Mesenchymal stem cell (in vitro differentiated cells and primary cell): ENCODE results near the gene ZNF669.
"Not testable (repeated sequence)": the region's sequence is repeated elsewhere in the genome, so short reads cannot be mapped to it uniquely, and the experiment has no call there.

ENCODE experiments used
- DNase-seq: peaks from one replicate; pipeline ENCODE4 v3.0.0-alpha.2; 2013
- H2AFZ ChIP-seq: one replicate; pipeline ENCODE4 v1.6.1; 2013; ENCODE audit warnings: low read depth, mild to moderate bottlenecking, control low read depth, inconsistent platforms, low read length, moderate library complexity
- H2AK5ac ChIP-seq: 2 replicates; pipeline ENCODE4 v1.6.1; 2013; ENCODE audit warnings: low read length, moderate library complexity, mild to moderate bottlenecking, inconsistent platforms; ENCODE audit not compliant: severe bottlenecking
- H2BK120ac ChIP-seq: one replicate; pipeline ENCODE4 v1.6.1; 2013; ENCODE audit warnings: low read depth, mild to moderate bottlenecking, inconsistent platforms, low read length, moderate library complexity
- H2BK12ac ChIP-seq, 2 experiments: one replicate each; pipeline ENCODE4 v1.6.1; 2013; ENCODE audit warnings: inconsistent platforms in 2 of 2, low read length in 2 of 2, mild to moderate bottlenecking in 2 of 2, moderate library complexity in 2 of 2, control low read depth in 1 of 2
- H2BK15ac ChIP-seq: one replicate; pipeline ENCODE4 v1.6.1; 2013; ENCODE audit warnings: mild to moderate bottlenecking, low read depth, inconsistent platforms; ENCODE audit not compliant: poor library complexity, severe bottlenecking
- H2BK5ac ChIP-seq: 2 replicates; pipeline ENCODE4 v1.6.1; 2013; ENCODE audit warnings: low read depth, mild to moderate bottlenecking, low read length, control low read depth, inconsistent platforms; ENCODE audit not compliant: poor library complexity, severe bottlenecking
- H3K14ac ChIP-seq, 2 experiments: one replicate each; pipeline ENCODE4 v1.6.1; 2013; ENCODE audit warnings: inconsistent platforms in 2 of 2, low read length in 2 of 2, control low read depth in 1 of 2, mild to moderate bottlenecking in 1 of 2, moderate library complexity in 1 of 2
- H3K18ac ChIP-seq, 2 experiments: one replicate each; pipeline ENCODE4 v1.6.1; 2013; ENCODE audit warnings: inconsistent platforms in 2 of 2, low read length in 2 of 2, control low read depth in 1 of 2, low read depth in 1 of 2, mild to moderate bottlenecking in 1 of 2
- H3K23ac ChIP-seq, 2 experiments: one replicate each; pipeline ENCODE4 v1.6.1; 2013; ENCODE audit warnings: inconsistent platforms in 2 of 2, low read length in 2 of 2, mild to moderate bottlenecking in 2 of 2, moderate library complexity in 2 of 2, control low read depth in 1 of 2
- H3K27ac ChIP-seq: 2 replicates; pipeline ENCODE4 v1.5.1; 2013; ENCODE audit warnings: mild to moderate bottlenecking, moderate library complexity, low read length, control low read depth, inconsistent platforms; ENCODE audit not compliant: poor library complexity, severe bottlenecking
- H3K27me3 ChIP-seq, 2 experiments: 2 replicates each; pipeline versions ENCODE4 v1.6.1 to v1.7.0; 2013; ENCODE audit warnings: low read length in 2 of 2, mild to moderate bottlenecking in 2 of 2, moderate library complexity in 2 of 2, control low read depth in 1 of 2, inconsistent platforms in 1 of 2; ENCODE audit not compliant: control insufficient read depth in 1 of 2, insufficient read depth in 1 of 2
- H3K36me3 ChIP-seq, 2 experiments: 2 replicates each; pipeline versions ENCODE4 v1.6.1 to v1.7.0; 2013; ENCODE audit warnings: low read length in 2 of 2, control low read depth in 1 of 2, inconsistent platforms in 1 of 2, low read depth in 1 of 2, mild to moderate bottlenecking in 1 of 2; ENCODE audit not compliant: insufficient read depth in 2 of 2, control insufficient read depth in 1 of 2
- H3K4ac ChIP-seq, 2 experiments: one replicate each; pipeline ENCODE4 v1.6.1; 2013; ENCODE audit warnings: inconsistent platforms in 2 of 2, low read length in 2 of 2, mild to moderate bottlenecking in 2 of 2, moderate library complexity in 2 of 2, control low read depth in 1 of 2, low read depth in 1 of 2
- H3K4me1 ChIP-seq: 2 replicates; pipeline ENCODE4 v1.6.1; 2013; ENCODE audit warnings: low read depth, low read length, control low read depth; ENCODE audit not compliant: control insufficient read depth, insufficient read depth
- H3K4me2 ChIP-seq: 2 replicates; pipeline ENCODE4 v1.6.1; 2013; ENCODE audit warnings: low read length, mild to moderate bottlenecking, inconsistent platforms; ENCODE audit not compliant: poor library complexity, severe bottlenecking
- H3K4me3 ChIP-seq, 2 experiments: 2 replicates each; pipeline versions ENCODE4 v1.5.1 to v1.7.0; 2013; ENCODE audit warnings: low read length in 2 of 2, mild to moderate bottlenecking in 2 of 2, control low read depth in 1 of 2, low read depth in 1 of 2; ENCODE audit not compliant: insufficient read depth in 1 of 2
- H3K79me1 ChIP-seq: replicated peaks from 2 replicates; pipeline ENCODE4 v1.6.1; 2013; ENCODE audit warnings: mild to moderate bottlenecking, control low read depth, low read length, inconsistent platforms; ENCODE audit not compliant: poor library complexity, severe bottlenecking
- H3K9ac ChIP-seq: 2 replicates; pipeline ENCODE4 v1.7.0; 2013; ENCODE audit warnings: mild to moderate bottlenecking, low read length, moderate library complexity
- H3K9me3 ChIP-seq: 2 replicates; pipeline ENCODE4 v1.7.0; 2013; ENCODE audit warnings: mild to moderate bottlenecking, low read length; ENCODE audit not compliant: control insufficient read depth
- H4K8ac ChIP-seq: one replicate; pipeline ENCODE4 v1.6.1; 2013; ENCODE audit warnings: inconsistent platforms, mild to moderate bottlenecking, low read length, moderate library complexity
- H4K91ac ChIP-seq: one replicate; pipeline ENCODE4 v1.6.1; 2013; ENCODE audit warnings: mild to moderate bottlenecking, low read length, inconsistent platforms
- WGBS: methylation state at CpG from one replicate; pipeline ENCODE4 v1.1.7; 2013; ENCODE audit warnings: mixed read lengths; 5-methylcytosine and 5-hydroxymethylcytosine counted together

ZNF669 gene

GRCh38 chr1:247126601-247127000, 22.4 kb upstream of the ZNF669 start:
- not testable (repeated sequence) for H3K23ac ChIP-seq, H3K4me3 ChIP-seq, H2BK120ac ChIP-seq, H2AFZ ChIP-seq, DNase-seq, H2BK5ac ChIP-seq, H3K36me3 ChIP-seq, H3K4me1 ChIP-seq, H3K79me1 ChIP-seq, H3K18ac ChIP-seq, H3K9ac ChIP-seq, H2BK15ac ChIP-seq, H3K27ac ChIP-seq, H2AK5ac ChIP-seq, H4K91ac ChIP-seq, H3K27me3 ChIP-seq, H3K4me2 ChIP-seq, H3K14ac ChIP-seq, H3K4ac ChIP-seq, H2BK12ac ChIP-seq, H4K8ac ChIP-seq
- no CpG with 5 or more reads among the region's 46 CpGs for WGBS
- H3K9me3 ChIP-seq, result peaks cover 11% of the 10 kb centered on the region

GRCh38 chr1:247126166-247126565, 22.0 kb upstream of the ZNF669 start:
- H4K8ac ChIP-seq, H2BK120ac ChIP-seq, H3K36me3 ChIP-seq, H4K91ac ChIP-seq, H3K4me2 ChIP-seq, H3K14ac ChIP-seq, H3K4ac ChIP-seq, DNase-seq, H2BK5ac ChIP-seq, H2BK15ac ChIP-seq, H3K18ac ChIP-seq, H3K79me1 ChIP-seq, H3K4me3 ChIP-seq, H3K9me3 ChIP-seq, H3K27ac ChIP-seq, H3K4me1 ChIP-seq, H2BK12ac ChIP-seq, H2AK5ac ChIP-seq, H3K23ac ChIP-seq, H2AFZ ChIP-seq, H3K27me3 ChIP-seq, H3K9ac ChIP-seq: not testable (repeated sequence)
- no CpG with 5 or more reads among the region's 25 CpGs for WGBS

- H3K23ac ChIP-seq, result no peak overlapping the region
- H2AK5ac ChIP-seq, result no peak overlapping the region
Observed at GRCh38 chr1:247121382-247121781, 17.2 kb upstream of the ZNF669 start.

GRCh38 chr1:247120408-247120668, 16.2 kb upstream of the ZNF669 start:
- H2BK12ac ChIP-seq, H2BK120ac ChIP-seq, H3K9me3 ChIP-seq, H3K79me1 ChIP-seq, H2BK15ac ChIP-seq, H4K8ac ChIP-seq, H3K4me1 ChIP-seq, H2AK5ac ChIP-seq, H3K23ac ChIP-seq, H3K4me3 ChIP-seq, H3K27ac ChIP-seq, H3K4ac ChIP-seq, H2AFZ ChIP-seq, H3K14ac ChIP-seq, H3K4me2 ChIP-seq, DNase-seq, H3K36me3 ChIP-seq, H2BK5ac ChIP-seq, H3K9ac ChIP-seq, H3K18ac ChIP-seq, H4K91ac ChIP-seq, H3K27me3 ChIP-seq: not testable (repeated sequence)
- WGBS, result 98% methylated on average over 2 of the region's 4 CpGs

More at GRCh38 chr1:247121382-247121781, 17.2 kb upstream of the ZNF669 start:
- Histone ChIP-seq H4K8ac (no peak overlapping the region), H3K4me1 (no peaks in the 10 kb centered on the region), H3K4ac (no peak overlapping the region), H4K91ac (no peak overlapping the region), H3K14ac (no peak overlapping the region), H3K27ac (no peak overlapping the region), H3K9ac (no peak overlapping the region), H3K18ac (no peak overlapping the region), H2BK12ac (no peak overlapping the region), H3K27me3 (no peaks in the 10 kb centered on the region), H2BK120ac (no peak overlapping the region), H2BK15ac (no peak overlapping the region), H2BK5ac (no peak overlapping the region), H3K4me3 (no peak overlapping the region), H3K79me1 (no peaks in the 10 kb centered on the region), H3K4me2 (no peak overlapping the region), H3K9me3 (no peaks in the 10 kb centered on the region), H3K36me3 (no peaks in the 10 kb centered on the region), H2AFZ (no peak overlapping the region)
- DNase-seq, result no peak
- WGBS, result 92% methylated on average over 6 of the region's 6 CpGs
